GM21576 (cell line): Measurements from ENCODE around the gene TTLL4.
"Not testable (repeated sequence)": the region's sequence is repeated elsewhere in the genome, so short reads cannot be mapped to it uniquely, and the experiment has no call there.

Source experiments
- ATAC-seq: cut with Tn5 transposase; IDR thresholded peaks from one replicate; pipeline ENCODE4 v1.9.1; 2021; ENCODE audit warnings: mild to moderate bottlenecking, moderate library complexity; ENCODE audit not compliant: unreplicated experiment

TTLL4 gene

DNA sequence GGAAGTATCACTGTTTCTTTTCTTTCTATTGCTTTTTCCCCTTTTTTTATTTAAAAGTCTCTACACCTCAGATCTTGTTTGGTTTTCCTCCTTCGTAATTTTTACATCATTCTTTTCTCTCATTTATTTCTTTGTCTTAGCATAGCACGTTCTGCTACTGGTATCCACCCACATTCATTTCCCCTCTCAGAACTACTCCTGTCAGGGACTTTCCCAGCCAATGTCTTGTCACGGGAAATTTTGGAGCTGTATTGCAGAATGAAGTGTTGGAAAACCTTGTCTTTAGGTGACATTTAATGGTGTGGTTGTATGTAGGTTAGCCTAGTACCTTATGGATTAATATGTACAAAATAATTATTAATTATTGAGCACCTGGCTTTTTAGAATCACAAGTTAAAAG is 34.0 kb downstream of the TTLL4 start:
- no peak for ATAC-seq

- no peak for ATAC-seq
Observed at GRCh38 chr2:218745160-218745558, 34.5 kb downstream of the TTLL4 start.

DNA sequence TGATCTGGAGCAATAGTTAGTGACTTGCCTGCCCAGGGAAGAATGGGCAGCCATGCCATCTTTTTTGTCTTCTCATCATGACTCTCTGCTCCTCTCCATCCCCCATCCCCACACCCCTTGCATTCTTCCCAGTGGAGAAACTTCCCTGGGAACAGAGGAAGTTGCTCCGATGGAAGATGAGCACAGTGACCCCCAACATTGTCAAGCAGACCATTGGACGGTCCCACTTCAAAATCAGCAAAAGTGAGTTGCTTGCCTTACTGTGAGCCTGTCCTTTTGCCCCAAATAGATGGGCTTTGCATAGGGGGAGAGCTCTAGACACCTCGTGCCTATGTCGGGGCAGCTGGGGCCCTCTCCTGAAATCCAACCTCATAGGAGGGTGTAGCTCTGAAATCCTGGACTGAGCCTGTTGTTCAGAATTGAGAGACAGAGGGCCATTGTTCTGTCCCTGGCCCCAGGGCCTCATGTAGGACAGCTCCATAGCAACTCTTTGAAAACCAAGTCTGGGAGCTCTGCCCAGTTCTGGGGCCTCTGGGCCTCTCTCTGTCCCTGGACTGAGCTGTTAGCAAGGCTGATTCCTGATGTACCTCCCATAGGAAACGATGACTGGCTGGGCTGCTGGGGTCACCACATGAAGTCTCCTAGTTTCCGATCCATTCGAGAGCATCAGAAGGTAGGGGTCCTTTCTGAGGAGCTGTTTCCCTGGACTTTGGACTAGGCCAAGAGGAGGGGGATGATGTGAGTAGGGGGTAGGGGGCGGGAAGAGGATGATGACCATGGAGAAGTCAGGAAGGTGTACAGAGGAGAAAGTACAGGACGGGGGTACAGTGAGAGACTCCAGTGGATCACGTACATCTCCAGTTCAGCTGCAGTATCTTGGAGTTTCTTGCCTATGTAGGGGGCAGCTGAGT is 35.2 kb downstream of the TTLL4 start:
- ATAC-seq, result no peak

DNA sequence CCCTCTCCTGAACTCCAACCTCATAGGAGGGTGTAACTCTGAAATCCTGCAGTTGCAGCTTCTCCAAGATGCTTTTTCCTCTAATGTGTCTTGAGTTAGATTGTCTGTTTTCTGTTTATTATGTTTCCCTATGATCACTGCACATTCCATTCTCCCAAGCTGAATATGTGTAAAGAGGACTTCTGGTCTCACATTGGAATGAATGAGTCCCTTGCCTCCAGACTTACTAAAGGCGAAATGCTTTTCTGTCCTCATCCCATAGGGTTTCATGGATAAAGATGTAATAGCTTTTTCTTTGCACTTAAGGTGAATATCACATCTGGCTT is 35.8 kb downstream of the TTLL4 start:
- no peak for ATAC-seq

DNA sequence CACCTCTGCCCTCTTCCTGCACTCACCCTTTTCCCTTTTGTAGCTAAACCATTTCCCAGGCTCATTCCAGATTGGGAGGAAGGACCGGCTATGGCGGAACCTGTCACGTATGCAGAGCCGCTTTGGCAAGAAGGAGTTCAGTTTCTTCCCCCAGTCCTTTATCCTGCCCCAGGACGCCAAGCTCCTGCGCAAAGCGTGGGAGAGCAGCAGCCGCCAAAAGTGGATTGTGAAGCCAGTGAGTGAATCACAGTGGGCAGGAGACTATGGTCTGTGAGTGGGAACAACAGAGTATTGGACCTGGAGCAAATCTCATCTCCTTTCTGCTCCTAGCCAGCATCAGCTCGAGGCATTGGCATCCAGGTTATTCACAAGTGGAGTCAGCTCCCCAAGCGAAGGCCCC is 36.3 kb downstream of the TTLL4 start:
- ATAC-seq, result no peak

GRCh38 chr2:218748741-218749441 is 38.3 kb downstream of the TTLL4 start:
- ATAC-seq, result no peak

DNA sequence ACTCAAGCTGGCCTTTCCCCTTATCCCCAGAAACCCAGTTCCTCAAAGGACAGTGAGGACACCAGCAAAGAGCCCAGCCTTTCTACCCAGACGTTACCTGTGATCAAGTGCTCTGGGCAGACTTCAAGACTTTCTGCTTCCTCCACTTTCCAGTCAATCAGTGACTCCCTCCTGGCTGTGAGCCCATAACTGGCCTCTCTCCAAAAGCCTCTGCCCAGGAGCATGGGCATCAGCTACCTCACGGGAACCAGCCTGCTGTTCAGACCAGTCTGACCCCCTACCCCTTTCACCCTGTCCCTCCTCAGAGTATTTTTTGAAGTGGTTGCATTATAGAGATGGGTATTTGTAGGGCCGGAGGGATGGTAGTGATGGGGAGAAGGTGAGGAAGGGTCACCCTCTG is 43.6 kb downstream of the TTLL4 start:
- ATAC-seq, result no peak

DNA sequence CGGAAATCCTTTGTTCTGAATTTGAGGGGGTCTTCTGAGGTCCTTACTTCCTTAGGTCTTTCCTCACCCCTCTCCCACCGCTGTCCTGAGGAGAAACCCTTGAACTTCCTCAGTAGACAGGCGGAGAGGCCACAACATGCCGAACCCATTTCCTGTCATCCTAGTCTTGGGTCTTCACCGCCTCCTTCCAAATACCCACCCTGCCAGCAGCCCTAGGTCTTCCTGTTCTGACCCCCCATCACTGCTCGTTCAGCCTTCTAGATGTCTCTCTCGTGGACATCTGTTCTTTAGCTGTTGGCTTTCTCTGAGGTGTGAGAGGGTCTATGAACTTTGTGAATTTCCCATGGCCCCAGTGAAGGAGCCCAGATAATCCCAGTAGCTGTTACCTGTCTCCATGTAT is 44.1 kb downstream of the TTLL4 start:
- no peak for ATAC-seq

GRCh38 chr2:218755198-218755566 is 44.5 kb downstream of the TTLL4 start:
- no peak for ATAC-seq

GRCh38 chr2:218755567-218756404 is 45.2 kb downstream of the TTLL4 start:
- ATAC-seq, result no peak

- ATAC-seq, result no peak
Observed at GRCh38 chr2:218756599-218757377, 46.2 kb downstream of the TTLL4 start.

GRCh38 chr2:218761795-218762194 is 51.2 kb downstream of the TTLL4 start:
- ATAC-seq, result no peak

- ATAC-seq, result not testable (repeated sequence)
Observed at GRCh38 chr2:218772759-218773158, 62.1 kb downstream of the TTLL4 start.

GRCh38 chr2:218773881-218774280 is 63.2 kb downstream of the TTLL4 start:
- no peak for ATAC-seq

DNA sequence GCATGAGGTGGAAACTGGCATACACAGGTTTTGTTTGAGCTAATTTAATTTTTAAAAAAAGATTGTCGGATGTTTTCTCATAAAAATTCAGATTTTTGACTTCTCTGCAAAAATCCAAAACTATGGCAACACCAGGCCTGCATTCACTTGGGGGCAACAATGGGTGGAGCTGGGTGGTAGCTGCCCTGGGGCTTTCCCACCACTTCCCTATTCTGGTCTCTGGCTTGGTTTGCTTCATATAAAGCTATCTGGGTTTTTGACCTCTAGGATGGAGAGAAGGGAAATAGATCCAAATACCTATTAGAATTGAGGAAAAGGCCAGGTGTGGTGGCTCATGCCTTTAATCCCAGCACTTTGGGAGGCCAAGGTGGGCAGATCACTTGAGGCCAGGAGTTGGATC is 65.9 kb downstream of the TTLL4 start:
- no peak for ATAC-seq

- ATAC-seq, result no peak
Observed at GRCh38 chr2:218777276-218777990, 66.8 kb downstream of the TTLL4 start.

DNA sequence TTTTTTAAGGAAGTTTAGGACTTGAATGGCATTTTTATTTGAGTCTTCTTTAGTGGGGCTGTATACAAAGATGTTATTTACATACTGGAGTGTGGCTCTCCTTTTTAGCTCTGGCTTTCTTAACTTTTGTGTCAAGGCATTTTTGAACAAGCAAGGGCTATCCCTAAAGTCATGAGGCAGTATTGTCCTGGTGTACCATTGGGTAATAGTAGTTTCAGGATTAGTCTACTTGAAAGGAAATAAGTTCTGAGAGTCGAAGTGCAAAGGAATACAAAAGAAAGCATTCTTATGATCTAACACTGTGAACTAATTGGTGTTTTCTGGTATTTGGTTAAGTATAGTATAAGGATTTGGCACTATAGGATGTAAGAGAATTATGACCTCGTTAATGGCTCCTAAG is 69.4 kb downstream of the TTLL4 start:
- ATAC-seq, result no peak

DNA sequence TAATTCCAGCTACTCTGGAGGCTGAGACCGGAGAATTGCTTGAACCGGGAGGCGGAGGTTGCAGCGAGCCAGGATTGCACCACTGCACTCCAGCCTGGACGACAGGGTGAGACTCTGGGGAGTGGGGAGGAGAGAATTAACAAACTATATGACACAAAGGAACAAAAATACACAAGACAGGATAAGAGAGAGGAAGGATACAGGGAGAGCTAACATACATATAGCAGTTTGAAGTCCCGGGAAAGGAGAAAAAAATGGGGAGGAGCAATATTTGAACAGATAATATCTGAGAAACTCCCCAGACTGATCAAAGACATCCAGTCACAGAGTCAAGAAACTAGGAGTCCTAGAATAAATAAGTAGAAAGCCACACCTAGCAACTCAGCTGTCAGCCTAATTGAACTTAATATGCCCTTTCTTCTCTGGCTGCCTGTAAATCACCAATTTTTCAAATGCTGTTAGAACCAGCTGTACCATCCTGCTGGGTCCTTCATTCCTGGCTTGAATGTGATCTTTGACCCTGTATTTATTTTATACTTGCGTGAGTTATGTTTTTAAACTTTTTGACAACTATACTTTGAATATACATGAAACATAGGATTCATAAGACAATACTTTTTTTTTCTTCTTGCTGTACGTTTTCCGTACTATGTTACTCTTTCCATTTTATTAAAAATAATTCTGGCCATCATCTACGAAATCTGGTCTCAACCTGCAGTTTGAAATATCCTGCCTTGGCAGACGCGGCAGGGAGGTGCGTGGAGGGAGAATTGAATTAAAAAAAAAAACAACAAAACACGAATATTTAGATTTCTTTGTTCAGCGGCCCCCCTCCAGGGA is 70.4 kb downstream of the TTLL4 start:
- ATAC-seq, result no peak
